Astrocyte of the cerebellum (primary cell): ENCODE measurements around the gene DEFB110.

ENCODE experiments used
- DNase-seq: peaks from one replicate; pipeline ENCODE4 v3.0.0-alpha.2; 2011; ENCODE audit warnings: low read depth
- H3K4me3 ChIP-seq: 2 replicates; pipeline ENCODE4 v1.5.1; 2011; ENCODE audit warnings: mild to moderate bottlenecking, low read depth, low read length, moderate library complexity
- in situ Hi-C: cut with HindIII; loops from 2 replicates; pipeline ENCODE4 v1.10.0; 2017; ENCODE audit warnings: low sequenced_read_pairs
- TF ChIP-seq, protein P1 (sequence below): IDR thresholded peaks from 2 replicates; pipeline ENCODE4 v1.5.1; 2012; ENCODE audit warnings: low read length, low read depth, moderate library complexity, mild to moderate bottlenecking; ENCODE audit errors: missing control alignments

DEFB110 gene

DNA sequence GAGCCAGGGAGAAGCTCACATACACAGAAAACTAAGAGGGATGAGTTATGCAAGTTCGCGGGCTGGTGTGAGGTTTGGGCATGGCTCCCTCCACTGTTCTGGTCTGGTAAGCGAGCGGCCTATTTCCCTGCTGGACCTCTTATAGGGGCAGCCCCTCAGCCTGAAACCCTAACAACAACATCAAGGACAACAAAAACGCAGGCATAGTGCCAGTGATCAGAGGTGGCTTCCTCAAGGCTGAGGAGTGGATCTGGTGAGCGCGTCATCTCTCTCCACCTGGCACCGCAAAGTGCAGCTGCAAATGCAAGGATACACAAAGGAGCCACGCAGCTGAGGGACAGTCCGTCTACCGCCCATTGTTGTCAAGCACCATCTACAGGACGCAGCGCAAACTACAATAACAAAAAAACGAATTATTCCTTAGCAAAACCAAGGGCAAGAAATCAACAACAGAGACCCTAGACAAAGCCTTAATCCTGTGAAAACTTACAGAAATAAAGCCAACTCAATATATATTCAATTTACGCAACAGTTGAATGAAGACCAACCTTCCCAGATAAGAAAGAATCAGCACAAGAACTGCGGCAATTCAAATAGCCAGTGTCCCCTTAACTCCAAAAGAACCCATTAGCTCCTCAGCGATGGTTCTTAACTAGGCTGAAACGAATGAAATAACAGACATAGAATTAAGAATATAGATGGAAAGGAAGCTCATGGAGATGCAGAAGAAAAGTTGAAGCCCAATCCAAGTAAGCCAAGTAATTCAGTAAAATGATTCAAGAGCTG lies 9.2 kb upstream of the DEFB110 start:
- no peak overlapping the region for H3K4me3 ChIP-seq
- in situ Hi-C loops: no loop called here
- TF ChIP-seq, protein P1, sequence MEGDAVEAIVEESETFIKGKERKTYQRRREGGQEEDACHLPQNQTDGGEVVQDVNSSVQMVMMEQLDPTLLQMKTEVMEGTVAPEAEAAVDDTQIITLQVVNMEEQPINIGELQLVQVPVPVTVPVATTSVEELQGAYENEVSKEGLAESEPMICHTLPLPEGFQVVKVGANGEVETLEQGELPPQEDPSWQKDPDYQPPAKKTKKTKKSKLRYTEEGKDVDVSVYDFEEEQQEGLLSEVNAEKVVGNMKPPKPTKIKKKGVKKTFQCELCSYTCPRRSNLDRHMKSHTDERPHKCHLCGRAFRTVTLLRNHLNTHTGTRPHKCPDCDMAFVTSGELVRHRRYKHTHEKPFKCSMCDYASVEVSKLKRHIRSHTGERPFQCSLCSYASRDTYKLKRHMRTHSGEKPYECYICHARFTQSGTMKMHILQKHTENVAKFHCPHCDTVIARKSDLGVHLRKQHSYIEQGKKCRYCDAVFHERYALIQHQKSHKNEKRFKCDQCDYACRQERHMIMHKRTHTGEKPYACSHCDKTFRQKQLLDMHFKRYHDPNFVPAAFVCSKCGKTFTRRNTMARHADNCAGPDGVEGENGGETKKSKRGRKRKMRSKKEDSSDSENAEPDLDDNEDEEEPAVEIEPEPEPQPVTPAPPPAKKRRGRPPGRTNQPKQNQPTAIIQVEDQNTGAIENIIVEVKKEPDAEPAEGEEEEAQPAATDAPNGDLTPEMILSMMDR: no peak
- no peak for DNase-seq

DNA sequence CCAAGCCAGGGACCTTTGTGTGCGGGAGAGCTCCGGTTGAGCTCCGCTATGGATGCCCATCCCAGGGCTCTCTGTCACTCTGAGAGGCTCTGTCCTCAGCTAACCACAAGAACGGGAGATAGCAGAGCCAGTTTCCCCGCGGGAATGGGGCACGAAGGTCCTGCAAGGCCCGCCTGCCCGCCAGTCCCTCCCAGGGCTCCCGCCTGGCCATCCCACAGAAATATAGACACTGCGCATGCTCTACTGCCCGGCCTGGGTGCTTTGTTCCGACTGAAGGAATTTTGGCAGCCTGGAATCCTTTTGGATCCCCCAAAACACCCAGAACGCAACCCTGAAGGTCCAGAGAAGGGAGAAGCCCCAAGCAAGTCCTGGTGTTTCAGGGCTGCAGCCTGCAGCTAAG lies 8.6 kb upstream of the DEFB110 start:
- DNase-seq: no peak
- TF ChIP-seq, protein P1: no peak
- in situ Hi-C loops: no loop called here

DNA sequence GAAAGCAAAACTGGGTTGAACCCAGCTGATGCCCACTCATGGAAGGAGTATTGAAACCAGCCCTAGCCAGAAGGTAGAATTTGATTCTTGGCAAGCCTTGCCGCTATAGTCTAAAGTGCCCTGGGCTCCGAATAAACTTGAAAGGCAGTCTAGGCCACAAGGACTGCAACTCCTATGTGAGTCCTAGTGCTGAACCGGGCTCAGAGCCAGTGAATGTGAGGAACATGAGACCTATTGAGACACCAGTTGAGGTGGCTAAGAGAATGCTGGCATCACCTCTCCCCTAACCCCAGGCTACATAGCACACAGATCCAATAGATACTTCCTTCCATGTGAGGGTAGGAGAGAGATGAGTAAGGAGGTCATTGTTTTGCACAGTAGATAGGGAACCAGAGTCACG lies 3.5 kb upstream of the DEFB110 start:
- DNase-seq: no peak
- no peak overlapping the region for H3K4me3 ChIP-seq
- TF ChIP-seq, protein P1: no peak
- in situ Hi-C loops: no loop called here

More for the DNA sequence above, 8.6 kb upstream of the DEFB110 start:
- H3K4me3 ChIP-seq: no peak overlapping the region

DNA sequence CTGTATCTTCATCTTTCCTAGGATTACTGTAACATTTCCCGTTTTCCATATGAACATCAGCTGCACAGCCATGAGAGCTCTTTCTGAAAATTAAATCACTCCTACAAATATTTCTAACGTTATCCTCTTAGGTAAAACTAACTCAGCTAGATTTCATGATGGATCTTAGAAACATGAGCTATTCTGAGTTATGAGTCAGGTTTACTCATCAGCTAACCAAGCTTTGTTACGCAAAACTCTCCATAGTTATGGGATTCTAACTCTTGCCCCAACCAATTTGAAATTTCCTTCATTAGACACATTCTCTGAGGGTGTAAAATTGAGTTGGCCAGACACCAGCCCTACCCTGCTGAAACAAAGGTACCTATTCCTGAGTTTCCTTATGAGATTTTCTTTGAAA lies 14.0 kb downstream of the DEFB110 start:
- TF ChIP-seq, protein P1: no peak
- no peak overlapping the region for H3K4me3 ChIP-seq
- DNase-seq: peak; percentile 2
- in situ Hi-C loops: no loop called here

DNA sequence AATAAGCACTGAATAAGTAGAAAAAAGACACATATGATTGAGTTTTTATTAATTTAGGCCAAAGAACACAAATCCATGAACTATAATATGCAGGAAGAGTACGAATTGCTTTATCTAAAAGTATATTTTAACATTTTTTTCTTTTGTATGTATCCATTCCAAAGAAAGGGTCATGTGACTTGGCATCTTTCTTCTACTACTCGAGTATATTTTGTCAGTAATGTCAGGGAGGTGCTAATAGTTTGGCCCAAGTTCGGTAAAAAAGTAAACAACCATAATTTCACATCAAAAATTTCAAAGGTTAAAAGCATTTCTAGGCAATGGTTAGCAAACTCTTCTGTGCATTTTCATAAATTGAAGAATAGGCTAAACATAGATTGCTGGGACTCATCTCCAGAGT lies 18.7 kb downstream of the DEFB110 start:
- TF ChIP-seq, protein P1: no peak
- DNase-seq: no peak
- in situ Hi-C loops: no loop called here
- no peak overlapping the region for H3K4me3 ChIP-seq

DNA sequence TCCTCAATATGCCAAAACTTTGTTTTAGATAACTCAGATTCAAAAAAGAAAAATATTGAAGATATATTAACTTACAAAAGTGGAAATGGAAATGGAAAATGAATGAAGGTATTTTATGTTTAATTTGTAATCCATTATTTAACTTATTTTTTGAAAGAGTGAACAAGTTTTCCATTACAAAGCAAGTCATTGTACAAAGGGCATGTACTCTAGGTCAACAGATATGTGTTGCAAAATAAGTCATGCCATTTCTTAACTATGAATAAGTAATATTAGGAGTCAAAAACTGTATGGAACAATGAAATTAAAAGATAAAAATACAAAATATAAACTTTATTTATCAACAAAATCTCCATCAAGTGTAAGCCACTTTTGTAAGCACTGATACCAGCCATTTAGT lies 26.5 kb downstream of the DEFB110 start:
- no peak for DNase-seq
- TF ChIP-seq, protein P1: no peak
- no peak overlapping the region for H3K4me3 ChIP-seq
- in situ Hi-C loops: no loop called here

DNA sequence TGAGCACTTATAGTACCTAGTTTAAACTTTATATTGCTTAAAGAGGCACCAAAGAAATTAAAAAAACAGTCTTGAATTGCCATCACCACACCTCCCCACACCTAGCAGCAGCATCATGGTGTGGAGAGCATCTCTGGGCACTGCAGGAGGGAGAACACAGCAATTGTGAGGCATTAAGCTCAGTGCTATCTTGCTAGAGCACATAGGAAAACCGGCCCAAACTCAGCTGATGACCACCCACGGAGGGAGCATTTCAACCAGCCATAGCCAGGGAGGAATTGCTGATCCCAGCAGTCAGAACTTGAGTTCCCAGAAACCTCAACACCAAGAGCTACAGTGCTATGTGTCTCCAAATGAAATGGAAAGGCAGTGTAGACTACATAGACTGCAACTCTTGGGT lies 32.9 kb downstream of the DEFB110 start:
- in situ Hi-C loops: no loop called here
- no peak for DNase-seq
- H3K4me3 ChIP-seq: no peak overlapping the region
- TF ChIP-seq, protein P1: no peak
